A549 (cell line): ENCODE data around the gene ARFGEF3. TPM values are rescaled to one million over a fixed set of nuclear protein-coding genes. Genes with fewer than 3 reads are reported as not detected.

Source experiments
- ATAC-seq, 2 experiments: fragments of 200-7000 bp in 1 of 2; fragments of >200 bp in 1 of 2; cut with Nextera tagmentation in 1 of 2; cut with Tn5 transposase in 1 of 2; 3 replicates each; pipeline versions ENCODE4 v1.8.0 to v1.9.1; 2018 to 2020; ENCODE audit warnings: mild to moderate bottlenecking in 1 of 2, moderate library complexity in 1 of 2
- CTCF ChIA-PET: fragments of 300-600 bp; sonication (Branson Sonifier 250); formaldehyde crosslinking; extraction: SDS; loops from one replicate; lab custom pipeline; 2021; ENCODE audit warnings: antibody characterized with exemption, inconsistent platforms; lab: Yijun Ruan, JAX
- POLR2A ChIA-PET: fragments of 350-600 bp; formaldehyde crosslinking; extraction: SDS; loops from one replicate; lab custom pipeline; 2021; ENCODE audit warnings: antibody characterized with exemption, inconsistent platforms; lab: Yijun Ruan, JAX
- DNase-seq, 2 experiments: peaks; one replicate each; pipeline versions ENCODE4 v3.0.0 to v3.0.0-alpha.2; 2011 to 2016; ENCODE audit warnings: low read depth in 1 of 2, low spot score in 1 of 2
- FAIRE-seq: peaks from 2 replicates; lab custom pipeline; 2011; peaks lifted over from hg19 to GRCh38; lab: Jason Lieb, UNC
- H3K27ac ChIP-seq, 2 experiments: fragments of >200 bp; sonication (Bioruptor Twin); formaldehyde crosslinking; 3 replicates each; pipeline ENCODE4 v1.5.1; 2016 to 2017
- H3K4me1 ChIP-seq: fragments of >200 bp; sonication (Bioruptor Twin); formaldehyde crosslinking; 3 replicates; pipeline ENCODE4 v1.6.1; 2016
- H3K4me2 ChIP-seq: fragments of >200 bp; sonication (Bioruptor Twin); formaldehyde crosslinking; 3 replicates; pipeline ENCODE4 v1.6.1; 2016
- H3K4me3 ChIP-seq: fragments of >200 bp; sonication (Bioruptor Twin); formaldehyde crosslinking; 3 replicates; pipeline ENCODE4 v1.5.1; 2016
- H3K9me3 ChIP-seq: fragments of >200 bp; sonication (Bioruptor Twin); formaldehyde crosslinking; 3 replicates; pipeline ENCODE4 v1.6.1; 2016
- BHLHE40 ChIP-seq: IDR thresholded peaks from 2 replicates; pipeline ENCODE4 v1.6.1; 2012; ENCODE audit warnings: low read depth, low read length, inconsistent platforms
- CBX2 ChIP-seq: fragments of 200-600 bp; sonication (generic); IDR thresholded peaks from 2 replicates; pipeline ENCODE4 v1.6.1; 2016; ENCODE audit warnings: low read depth, mild to moderate bottlenecking, borderline replicate concordance
- CHD2 ChIP-seq: fragments of 150-350 bp; IDR thresholded peaks from 2 replicates; pipeline ENCODE4 v1.6.1; 2014; ENCODE audit warnings: low read length; ENCODE audit not compliant: partially characterized antibody
- CTCF ChIP-seq: fragments of >200 bp; sonication (Bioruptor Twin); formaldehyde crosslinking; IDR thresholded peaks from 3 replicates; pipeline ENCODE4 v1.5.1; 2016
- EHMT2 ChIP-seq: fragments of 200-600 bp; sonication (generic); IDR thresholded peaks from 2 replicates; pipeline ENCODE4 v1.6.1; 2016; ENCODE audit warnings: antibody characterized with exemption, low read depth, mild to moderate bottlenecking, moderate library complexity
- ESRRA ChIP-seq: fragments of 150-350 bp; IDR thresholded peaks from 2 replicates; pipeline ENCODE4 v1.6.1; 2014; ENCODE audit warnings: mild to moderate bottlenecking, low read length, borderline replicate concordance
- FOSB ChIP-seq: fragments of 250-450 bp; sonication (Bioruptor Pico); IDR thresholded peaks from 2 replicates; pipeline ENCODE4 v1.5.0; 2020; ENCODE audit warnings: mild to moderate bottlenecking, moderate library complexity
- FOSL2 ChIP-seq, 2 experiments: fragments of 450-650 bp in 1 of 2; fragments of >200 bp in 1 of 2; sonication (Bioruptor Twin) in 1 of 2; formaldehyde crosslinking; IDR thresholded peaks; 2 replicates each; pipeline versions ENCODE4 v1.5.0 to v1.6.1; 2016 to 2020; ENCODE audit warnings: mild to moderate bottlenecking in 1 of 2, moderate library complexity in 1 of 2
- HMGXB4 ChIP-seq: fragments of 250-450 bp; sonication (Bioruptor Pico); IDR thresholded peaks from 2 replicates; pipeline ENCODE4 v1.5.0; 2021; ENCODE audit warnings: mild to moderate bottlenecking, moderate library complexity, borderline replicate concordance
- JUN ChIP-seq, 2 experiments: fragments of >200 bp; sonication (Bioruptor Twin); formaldehyde crosslinking; IDR thresholded peaks; 2 replicates in 1 of 2; 3 replicates in 1 of 2; pipeline ENCODE4 v1.6.1; 2016 to 2017
- JUNB ChIP-seq: fragments of >200 bp; sonication (Bioruptor Twin); formaldehyde crosslinking; IDR thresholded peaks from 2 replicates; pipeline ENCODE4 v1.6.1; 2016
- KDM1A ChIP-seq: fragments of 200-600 bp; sonication (generic); IDR thresholded peaks from 2 replicates; pipeline ENCODE4 v1.6.1; 2016; ENCODE audit warnings: low read depth, mild to moderate bottlenecking
- MAFK ChIP-seq: fragments of 450-650 bp; IDR thresholded peaks from 2 replicates; pipeline ENCODE4 v1.6.1; 2014; ENCODE audit not compliant: partially characterized antibody
- MAZ ChIP-seq: fragments of 150-350 bp; IDR thresholded peaks from 2 replicates; pipeline ENCODE4 v1.6.1; 2014; ENCODE audit warnings: antibody characterized with exemption, low read depth, low read length, borderline replicate concordance
- MYC ChIP-seq: IDR thresholded peaks from 2 replicates; pipeline ENCODE4 v1.6.1; 2012; ENCODE audit warnings: mild to moderate bottlenecking, inconsistent platforms, low read length, improper control_type of control experiment, borderline replicate concordance
- NFE2L2 ChIP-seq: fragments of 150-350 bp; conservative IDR thresholded peaks from 2 replicates; pipeline ENCODE4 v1.6.1; 2014; ENCODE audit warnings: low read length
- NPAS2 ChIP-seq: fragments of 250-450 bp; sonication (Bioruptor Pico); IDR thresholded peaks from 2 replicates; pipeline ENCODE4 v1.8.0; 2022; ENCODE audit warnings: mild to moderate bottlenecking, moderate library complexity, borderline replicate concordance
- NR3C1 ChIP-seq: fragments of >200 bp; sonication (Bioruptor Twin); formaldehyde crosslinking; IDR thresholded peaks from 3 replicates; pipeline ENCODE4 v1.6.1; 2017
- POLR2AphosphoS2 ChIP-seq: conservative IDR thresholded peaks from 2 replicates; pipeline ENCODE4 v1.6.1; 2012; ENCODE audit warnings: low read length, improper control_type of control experiment, inconsistent platforms
- RAD21 ChIP-seq, 2 experiments: fragments of >200 bp in 1 of 2; sonication (Bioruptor Twin) in 1 of 2; formaldehyde crosslinking in 1 of 2; IDR thresholded peaks in 1 of 2; conservative IDR thresholded peaks in 1 of 2; 2 replicates in 1 of 2; 3 replicates in 1 of 2; pipeline ENCODE4 v1.6.1; 2012 to 2018; ENCODE audit warnings: inconsistent platforms in 1 of 2
- RFX5 ChIP-seq: fragments of 450-650 bp; IDR thresholded peaks from 2 replicates; pipeline ENCODE4 v1.7.1; 2014; ENCODE audit warnings: antibody characterized with exemption, mild to moderate bottlenecking, moderate library complexity
- RNF2 ChIP-seq: fragments of 200-600 bp; sonication (generic); IDR thresholded peaks from 2 replicates; pipeline ENCODE4 v1.6.1; 2016; ENCODE audit warnings: low read depth, mild to moderate bottlenecking, antibody characterized with exemption, moderate library complexity, borderline replicate concordance
- SREBF2 ChIP-seq: fragments of 450-650 bp; IDR thresholded peaks from 2 replicates; pipeline ENCODE4 v1.6.1; 2014; ENCODE audit warnings: mild to moderate bottlenecking, moderate library complexity
- ZFP36 ChIP-seq: fragments of 450-650 bp; IDR thresholded peaks from 2 replicates; pipeline ENCODE4 v1.6.1; 2014; ENCODE audit warnings: borderline replicate concordance; ENCODE audit not compliant: partially characterized antibody
- WGBS: methylation state at CpG from one replicate; pipeline ENCODE4 v1.1.6; 2017; ENCODE audit errors: missing lambda C conversion rate; 5-methylcytosine and 5-hydroxymethylcytosine counted together
- polyA plus RNA-seq, 4 experiments: library from polyadenylated mRNA; depleted of rRNA in 3 of 4; stranded (reverse); fragments of >200 nt; fragmentation: RNase III in 1 of 4; extraction: RNeasy Plus Mini Kit Qiagen cat#74134 plus additional on column Dnase treatment in 1 of 4; gene quantifications; 2 replicates in 3 of 4; 3 replicates in 1 of 4; pipeline ENCODE4 v1.2.3, GENCODE V29; 2011 to 2017

The ARFGEF3 gene
- polyA plus RNA-seq, 2 of the 4 experiments (the other 2 are of a cell fraction): 0.15 to 0.83 TPM

- Histone ChIP-seq H3K27ac (no peak overlapping the region), H3K4me3 (no peak overlapping the region), H3K9me3 (no peaks in the 10 kb centered on the region), H3K4me2 (no peak overlapping the region), H3K4me1 (no peaks in the 10 kb centered on the region)
- DNase-seq (no peak), FAIRE-seq (no peak), ATAC-seq (no peak)
- WGBS: 55% methylated on average over 11 of the region's 11 CpGs
- CTCF ChIA-PET: no interaction called here
- POLR2A ChIA-PET: no interaction called here
- TF ChIP-seq KDM1A (no peak), EHMT2 (no peak), MAZ (no peak), NFE2L2 (no peak), POLR2AphosphoS2 (no peak), NPAS2 (CRISPR knock-in tag) (no peak), CBX2 (no peak), HMGXB4 (CRISPR knock-in tag) (no peak), BHLHE40 (no peak), MYC (no peak), MAFK (no peak), CTCF (no peak), FOSB (no peak), ESRRA (no peak), RNF2 (no peak), JUN (IDR thresholded peaks at IDR 0.05) (no peak), RFX5 (no peak)
Observed at GRCh38 chr6:138267971-138268895, 106.5 kb downstream of the ARFGEF3 start.

GRCh38 chr6:138271451-138271850, 109.7 kb downstream of the ARFGEF3 start:
- no peak for FAIRE-seq
- CTCF ChIA-PET: no interaction called here

More at GRCh38 chr6:138271451-138271850, 109.7 kb downstream of the ARFGEF3 start:
- Histone ChIP-seq H3K4me2 (no peak overlapping the region), H3K27ac (no peak overlapping the region), H3K4me1 (no peaks in the 10 kb centered on the region), H3K9me3 (no peaks in the 10 kb centered on the region)
- no peak for DNase-seq
- POLR2A ChIA-PET: no interaction called here
- TF ChIP-seq NR3C1 (no peak), CHD2 (no peak), SREBF2 (no peak), CBX2 (no peak), FOSL2 (IDR thresholded peaks at IDR 0.05) (no peak), FOSL2 (CRISPR knock-in tag; IDR thresholded peaks at IDR 0.05) (no peak), RAD21 (conservative IDR thresholded peaks at IDR 0.05 in 1 of 2, IDR thresholded peaks at IDR 0.05 in 1 of 2) (no peak), ZFP36 (no peak), JUNB (no peak), ESRRA (no peak), POLR2AphosphoS2 (no peak)
- TF ChIP-seq, all 56 proteins: peak for 0
- 95% methylated on average over 1 of the region's 1 CpG for WGBS
- no peak for ATAC-seq
- no peak overlapping the region for H3K4me3 ChIP-seq
